EH (cell line): ENCODE data around the gene POLN.
A peak's percentile ranks its signal among the peaks of the same experiment; 100 is the strongest.

ENCODE experiments used
- DNase-seq: peaks from one replicate; pipeline ENCODE4 v3.0.0-alpha.2; 2015; ENCODE audit warnings: low read depth

The POLN gene

DNA sequence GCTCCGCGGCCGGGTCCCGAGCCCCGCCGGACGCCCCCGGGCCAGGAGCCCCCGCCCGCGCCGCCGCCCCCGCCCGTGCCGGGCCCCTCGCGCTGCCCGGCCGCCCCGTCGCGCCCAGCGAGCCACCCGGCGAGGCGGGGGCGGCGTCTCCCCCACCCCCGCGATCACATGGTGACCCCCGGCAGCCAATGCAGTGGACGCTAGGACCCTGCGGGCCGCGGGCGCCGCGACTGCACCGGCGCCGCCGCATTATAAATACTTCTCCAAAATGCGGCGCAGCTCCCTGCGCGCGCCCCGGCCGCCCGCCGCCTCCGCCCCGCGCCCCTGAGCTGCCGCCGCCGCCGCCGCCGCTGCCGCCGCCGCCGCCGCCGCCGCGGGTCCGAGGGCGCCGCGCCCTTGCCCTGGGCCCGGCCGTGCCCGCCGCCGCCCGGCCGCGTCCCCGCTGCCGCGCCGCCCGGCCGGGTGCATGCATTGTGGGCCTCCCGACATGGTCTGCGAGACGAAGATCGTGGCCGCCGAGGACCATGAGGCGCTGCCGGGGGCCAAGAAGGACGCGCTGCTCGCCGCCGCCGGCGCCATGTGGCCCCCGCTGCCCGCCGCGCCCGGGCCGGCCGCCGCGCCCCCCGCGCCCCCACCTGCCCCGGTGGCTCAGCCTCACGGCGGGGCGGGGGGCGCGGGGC is 182.7 kb downstream of the POLN start, which contains the start of gene NAT8L:
NAT8L (plus strand) TSS at position 282 of the 680 bp plus-strand sequence; CDS start at position 467, 185 bp downstream.
- peak; percentile 9 for DNase-seq

DNA sequence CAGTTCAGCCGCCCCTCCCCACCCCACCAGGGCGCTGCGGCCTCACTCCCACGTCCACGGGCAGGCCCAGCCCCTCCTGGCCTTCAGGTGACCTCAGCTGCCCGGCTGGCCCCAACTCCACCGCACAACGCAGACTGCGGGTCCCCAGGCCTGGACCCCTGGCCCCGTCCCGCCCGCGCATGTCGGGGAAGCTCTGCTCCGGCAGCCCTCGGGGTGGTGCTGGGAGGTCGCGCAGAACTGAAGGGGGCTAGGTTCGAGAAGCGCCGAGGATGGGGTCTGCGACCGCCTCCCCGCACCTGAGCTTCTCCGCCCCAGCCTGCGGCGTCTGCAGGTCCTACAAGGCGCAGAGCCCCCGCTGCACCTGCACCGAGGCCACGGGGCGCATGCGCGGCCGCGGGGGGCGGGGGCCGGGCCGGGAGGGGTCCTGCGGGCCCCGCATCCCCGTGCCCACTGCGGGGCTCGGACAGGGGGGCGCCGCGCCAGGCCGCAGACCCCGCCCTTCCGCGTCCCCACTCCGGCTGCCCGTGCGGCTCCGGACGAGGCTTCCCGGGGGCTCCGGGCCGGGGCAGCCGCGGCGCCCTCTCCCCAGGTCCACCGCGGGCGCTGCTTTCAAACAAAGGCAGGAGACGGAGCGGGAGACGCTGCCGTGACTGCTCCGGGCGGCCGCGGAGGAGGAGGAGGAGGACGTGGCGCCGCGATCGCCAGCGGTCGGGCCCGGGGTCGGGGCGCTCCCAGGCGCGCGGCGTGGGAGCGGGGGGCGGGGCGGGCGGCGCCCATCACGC is 183.5 kb downstream of the POLN start:
- DNase-seq: peak; percentile 6

GRCh38 chr4:2057382-2058065 is 184.4 kb downstream of the POLN start:
- no peak for DNase-seq

DNA sequence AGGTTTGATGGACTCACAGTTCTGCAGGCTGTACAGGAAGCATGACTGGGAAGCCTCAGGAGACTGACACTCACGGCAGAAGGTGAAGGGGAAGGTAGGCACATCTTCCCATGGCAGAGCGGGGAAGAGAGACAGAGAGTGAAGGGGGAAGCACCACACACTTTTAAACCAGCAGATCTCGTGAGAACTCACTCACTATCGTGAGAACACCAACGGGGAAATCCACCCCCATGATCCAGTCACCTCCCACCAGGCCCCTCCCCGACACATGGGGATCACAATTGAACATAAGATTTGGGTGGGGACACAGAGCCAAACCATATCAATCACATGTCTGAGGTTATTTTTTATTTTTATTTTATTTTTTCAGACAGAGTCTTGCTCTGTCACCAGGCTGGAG is 187.7 kb downstream of the POLN start:
- no peak for DNase-seq

- no peak for DNase-seq
These were observed 190.8 kb downstream of the POLN start for GRCh38 chr4:2051086-2051485.

DNA sequence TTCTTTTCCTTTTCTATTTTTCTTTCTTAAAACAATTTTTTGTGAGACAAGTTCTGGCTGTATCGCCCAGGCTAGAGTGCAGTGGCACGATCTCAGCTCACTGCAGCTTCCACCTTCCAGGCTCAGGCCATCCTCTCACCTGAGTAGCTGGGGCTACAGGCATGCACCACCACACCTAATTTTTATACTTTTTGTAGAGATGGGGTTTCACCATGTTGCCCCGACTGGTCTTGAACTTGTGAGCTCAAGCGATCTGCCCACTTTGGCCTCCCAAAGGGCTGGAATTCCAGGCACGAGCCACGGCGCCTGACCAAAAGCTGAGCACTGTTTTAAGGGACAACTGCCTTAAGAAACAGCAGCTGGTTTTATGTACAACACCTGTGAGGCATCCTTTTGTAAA is 192.1 kb downstream of the POLN start:
- DNase-seq: no peak

GRCh38 chr4:2049381-2049780 is 192.5 kb downstream of the POLN start:
- DNase-seq: no peak

GRCh38 chr4:2048831-2049230 is 193.1 kb downstream of the POLN start:
- DNase-seq: no peak

GRCh38 chr4:2047781-2048581 is 193.9 kb downstream of the POLN start:
- DNase-seq: no peak

GRCh38 chr4:2047031-2047660 is 194.8 kb downstream of the POLN start:
- no peak for DNase-seq

GRCh38 chr4:2046031-2046961 is 195.6 kb downstream of the POLN start:
- no peak for DNase-seq

- DNase-seq: no peak
These were observed 196.4 kb downstream of the POLN start for GRCh38 chr4:2045518-2045951.

- no peak for DNase-seq
These were observed 197.1 kb downstream of the POLN start for GRCh38 chr4:2044542-2045517.

- no peak for DNase-seq
These were observed 197.8 kb downstream of the POLN start for GRCh38 chr4:2044119-2044485.

DNA sequence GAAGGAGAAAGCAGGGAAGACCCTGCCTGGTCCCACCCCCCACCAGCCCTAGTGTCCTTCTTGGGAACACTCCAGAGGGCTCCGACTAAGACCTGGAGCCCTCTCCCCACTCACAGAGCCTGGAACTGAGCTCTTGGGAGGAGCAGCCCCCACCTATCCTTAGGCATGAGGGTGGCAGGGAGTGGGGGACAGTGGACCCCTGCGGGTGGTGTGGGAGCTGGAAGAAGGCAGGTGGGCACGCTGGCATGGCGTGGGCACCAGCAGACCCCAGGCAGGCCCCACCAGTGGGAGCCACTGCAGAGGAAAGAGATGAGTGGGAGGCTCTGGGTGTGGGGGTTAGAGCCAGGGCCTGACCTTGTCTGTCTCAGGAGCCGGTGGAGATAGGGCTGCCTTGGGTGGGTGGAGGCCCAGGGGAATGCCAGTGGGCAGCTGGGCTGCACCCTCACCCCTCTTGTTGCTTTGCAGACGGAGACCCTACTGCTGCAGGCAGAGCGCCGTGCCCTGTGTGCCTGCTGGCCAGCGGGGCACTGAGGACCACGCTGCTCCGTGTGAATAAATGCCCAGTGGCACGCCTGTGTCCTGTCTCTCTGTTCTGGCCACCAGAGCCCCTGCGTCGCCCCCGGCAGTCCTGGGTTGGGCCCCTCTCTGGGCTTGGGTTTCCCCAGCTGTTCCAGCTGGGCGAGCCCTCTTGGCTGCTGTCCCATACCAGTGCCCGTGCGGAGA is 198.4 kb downstream of the POLN start:
- DNase-seq: no peak

GRCh38 chr4:2042947-2043395 is 198.9 kb downstream of the POLN start:
- DNase-seq: no peak

- peak; percentile 39 for DNase-seq
These were observed 199.5 kb downstream of the POLN start for GRCh38 chr4:2042204-2042946.
